SW 1271 (cell line): ENCODE measurements around the gene CANT1.
"Not testable (repeated sequence)": the region's sequence is repeated elsewhere in the genome, so short reads cannot be mapped to it uniquely, and the experiment has no call there.

Experiments used
- DNase-seq, 2 experiments: peaks; one replicate each; lab custom pipeline; 2025; lab: John Stamatoyannopoulos, UW

The CANT1 gene

GRCh38 chr17:78959803-78960202 lies 49.8 kb downstream of the CANT1 start:
- no peak for DNase-seq

- no peak for DNase-seq
Observed at GRCh38 chr17:78958641-78959127, 50.9 kb downstream of the CANT1 start.

DNA sequence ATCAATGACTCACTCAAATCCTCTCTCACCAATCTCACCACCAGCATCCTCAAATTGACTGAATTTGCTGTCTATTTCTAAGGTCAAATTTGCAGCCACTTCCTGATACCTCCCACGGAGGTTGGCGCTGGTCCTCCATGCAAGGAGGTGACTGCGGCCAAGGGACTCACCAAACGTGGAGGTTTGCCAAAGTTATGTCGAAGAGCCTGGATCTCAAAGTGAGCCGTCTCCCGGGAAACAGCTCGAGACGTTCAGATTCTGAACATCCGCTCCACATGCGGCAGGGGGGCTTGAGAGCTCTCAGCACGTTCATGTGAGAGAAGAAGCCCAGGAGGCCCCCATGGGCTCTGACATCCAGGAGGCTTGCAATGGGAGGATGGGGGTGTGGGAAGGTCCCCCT lies 52.4 kb downstream of the CANT1 start:
- DNase-seq, result no peak

DNA sequence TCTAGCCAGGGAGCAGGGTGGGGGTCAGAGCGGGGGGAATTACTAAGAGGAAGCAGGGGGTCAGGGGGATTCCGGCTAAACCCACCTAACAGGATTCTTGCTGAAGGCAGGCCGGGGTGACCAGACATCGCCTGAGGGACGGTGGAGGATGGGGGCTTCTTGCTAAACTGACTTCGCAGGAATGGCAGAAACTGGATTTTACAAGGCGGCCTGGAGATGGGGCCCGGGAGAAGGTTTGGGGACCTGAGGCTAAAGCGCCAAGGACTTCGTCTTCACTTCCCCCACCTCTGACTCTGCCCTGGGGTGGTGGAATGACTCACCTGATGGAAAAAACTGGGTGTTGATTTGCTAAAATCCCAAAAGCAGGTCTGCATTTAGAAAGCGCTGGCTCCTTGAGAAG lies 53.3 kb downstream of the CANT1 start:
- DNase-seq, result no peak

- no peak for DNase-seq
Observed at GRCh38 chr17:78954684-78955083, 54.9 kb downstream of the CANT1 start.

GRCh38 chr17:78953356-78954350 lies 55.9 kb downstream of the CANT1 start:
- DNase-seq, result no peak

- no peak for DNase-seq
Observed at GRCh38 chr17:78952706-78953105, 56.9 kb downstream of the CANT1 start.

DNA sequence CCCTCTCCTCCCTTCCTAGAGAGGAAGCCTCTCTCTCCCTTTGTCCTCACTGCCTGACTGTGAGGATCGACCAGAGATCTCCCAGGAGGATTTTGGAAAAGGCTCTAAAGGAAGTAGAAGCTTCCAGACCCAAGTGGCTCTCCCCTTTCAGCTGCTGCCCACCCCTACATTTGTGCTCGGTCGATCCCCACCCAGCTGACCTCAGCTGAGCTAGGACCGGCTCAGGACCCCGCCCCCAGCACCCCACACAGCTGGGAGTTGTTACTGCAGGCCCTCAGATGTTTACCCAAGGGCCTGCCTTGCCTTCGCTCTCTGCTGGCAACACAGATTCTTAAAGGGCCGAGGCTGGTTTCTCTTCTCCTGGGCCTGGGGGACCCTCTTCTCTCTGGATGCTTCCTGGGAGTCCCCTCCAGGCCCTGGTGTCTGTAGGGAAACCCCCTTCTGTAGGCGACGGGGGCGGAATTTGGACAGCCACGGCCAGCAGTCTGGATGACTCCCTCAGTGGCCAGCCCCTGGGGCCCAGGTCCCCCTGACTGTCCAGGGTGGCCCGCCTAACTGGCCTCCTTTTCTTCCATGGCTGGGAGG lies 57.5 kb downstream of the CANT1 start:
- DNase-seq, result no peak

GRCh38 chr17:78950870-78951269 lies 58.7 kb downstream of the CANT1 start:
- no peak for DNase-seq

GRCh38 chr17:78947235-78948149 lies 62.1 kb downstream of the CANT1 start:
- DNase-seq, result no peak

- DNase-seq, result no peak
Observed at GRCh38 chr17:78946631-78947030, 62.9 kb downstream of the CANT1 start.

DNA sequence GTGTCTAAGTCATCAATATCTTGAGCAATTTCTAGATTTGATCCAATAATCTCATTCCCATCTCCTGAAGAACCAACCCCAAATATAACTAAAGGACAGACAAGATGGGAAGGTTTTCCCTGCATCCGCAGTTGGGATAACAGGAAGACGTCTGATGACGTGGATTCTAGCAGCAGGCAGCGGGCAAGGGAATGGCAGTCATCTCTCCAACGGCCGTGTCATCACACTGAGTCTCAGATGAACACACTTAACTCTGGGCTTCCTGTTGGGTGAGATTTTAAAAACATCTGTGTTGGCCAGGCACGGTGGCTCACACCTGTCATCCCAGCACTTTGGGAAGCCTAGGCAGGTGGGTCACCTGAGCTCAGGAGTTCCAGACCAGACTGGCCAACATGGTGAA lies 63.4 kb downstream of the CANT1 start:
- no peak for DNase-seq

DNA sequence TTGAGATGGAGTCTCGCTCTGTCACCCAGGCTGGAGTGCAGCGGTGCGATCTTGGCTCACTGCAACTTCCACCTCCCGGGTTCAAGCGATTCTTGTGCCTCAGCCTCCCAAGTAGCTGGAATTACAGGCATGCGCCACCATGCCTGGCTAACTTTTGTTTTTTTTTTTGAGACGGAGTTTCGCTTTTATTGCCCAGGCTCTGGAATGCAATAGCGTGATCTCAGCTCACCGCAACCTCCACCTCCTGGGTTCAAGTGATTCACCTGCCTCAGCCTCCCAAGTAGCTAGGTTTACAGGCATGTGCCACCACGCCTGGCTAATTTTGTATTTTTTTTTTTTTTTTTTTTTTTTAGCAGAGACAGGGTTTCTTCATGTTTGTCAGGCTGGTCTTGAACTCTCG lies 64.1 kb downstream of the CANT1 start:
- not testable (repeated sequence) for DNase-seq

DNA sequence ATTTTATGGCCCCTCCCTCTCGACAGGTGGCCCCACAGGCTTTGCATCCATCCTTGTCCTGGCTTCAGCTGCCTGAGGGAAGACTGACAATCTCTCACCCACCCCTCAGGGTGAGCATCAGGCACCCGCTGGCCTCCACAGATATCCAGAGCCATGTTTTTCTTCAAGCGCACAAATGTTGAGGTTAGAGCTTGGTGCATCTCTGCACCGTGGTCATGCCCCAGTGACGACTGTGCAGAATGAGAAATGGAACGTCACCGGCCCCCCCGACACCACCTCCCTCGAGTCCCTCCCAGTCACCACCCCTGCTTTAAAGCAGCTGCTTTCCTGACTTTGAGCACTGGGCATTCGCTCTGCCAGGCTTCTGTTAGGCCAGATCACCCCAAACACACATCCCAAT lies 64.6 kb downstream of the CANT1 start:
- no peak for DNase-seq

DNA sequence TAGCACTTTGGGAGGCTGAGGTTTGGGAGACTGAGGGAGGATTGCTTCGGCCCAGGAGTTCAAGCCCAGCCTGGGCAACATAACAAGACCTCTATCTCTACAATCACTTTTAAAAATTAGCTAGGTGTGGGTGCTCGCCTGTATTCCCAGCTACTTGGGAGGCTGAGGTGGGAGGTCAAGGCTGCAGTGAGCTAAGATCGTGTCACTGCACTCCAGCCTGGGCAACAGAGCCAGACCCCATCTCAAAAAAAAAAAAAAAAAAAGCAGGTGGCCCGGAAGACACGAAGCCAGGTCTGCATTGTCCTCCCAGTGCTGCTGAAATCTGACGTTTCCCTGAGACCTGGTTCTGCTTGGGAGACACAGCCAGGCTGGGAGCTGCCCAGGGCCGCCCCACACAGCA lies 65.5 kb downstream of the CANT1 start:
- no peak for DNase-seq
